Esophagus muscularis mucosa (tissue), 4 donors: ENCODE measurements around the gene MPL. TPM values are rescaled to one million over a fixed set of nuclear protein-coding genes. Genes with fewer than 3 reads are reported as not detected.

ENCODE experiments used
- DNase-seq: peaks from one replicate; pipeline ENCODE4 v3.0.0-alpha.2; 2017; ENCODE audit errors: extremely low spot score
- H3K27ac ChIP-seq, 4 donors: fragments of 200-600 bp; sonication (generic); replicated peaks in 1 of 4; 1 replicate in 3 of 4; 2 replicates in 1 of 4; pipeline ENCODE4 v1.5.1; 2016 to 2019; ENCODE audit warnings: mild to moderate bottlenecking in 1 of 4
- H3K27me3 ChIP-seq, 4 donors: fragments of 200-600 bp; sonication (generic); one replicate each; pipeline versions ENCODE4 v1.5.1 to v1.6.0; 2016 to 2019
- H3K36me3 ChIP-seq, 4 donors: fragments of 200-600 bp; sonication (generic); one replicate each; pipeline ENCODE4 v1.5.1; 2016 to 2019
- H3K4me1 ChIP-seq, 4 donors: fragments of 200-600 bp; sonication (generic); one replicate each; pipeline ENCODE4 v1.5.1; 2016 to 2019
- H3K4me3 ChIP-seq, 4 donors: fragments of 200-600 bp; sonication (generic); 1 replicate in 2 of 4; 2 replicates in 2 of 4; pipeline ENCODE4 v1.5.1; 2016 to 2019; ENCODE audit warnings: mild to moderate bottlenecking in 4 of 4, moderate library complexity in 1 of 4
- H3K9me3 ChIP-seq, 4 donors: fragments of 200-600 bp; sonication (generic); 1 replicate in 3 of 4; 2 replicates in 1 of 4; pipeline ENCODE4 v1.5.1; 2016 to 2019
- CTCF ChIP-seq, 3 experiments: fragments of 200-600 bp in 2 of 3; fragments of 450-650 bp in 1 of 3; sonication (generic) in 2 of 3; IDR thresholded peaks; one replicate each; pipeline ENCODE4 v1.5.1; 2017 to 2019; ENCODE audit warnings: antibody characterized with exemption in 3 of 3, mild to moderate bottlenecking in 2 of 3, moderate library complexity in 1 of 3
- EP300 ChIP-seq: sonication (generic); formaldehyde crosslinking; IDR thresholded peaks from one replicate; pipeline ENCODE4 v1.6.1; 2017; ENCODE audit warnings: antibody characterized with exemption
- POLR2A ChIP-seq: fragments of 450-650 bp; IDR thresholded peaks from one replicate; pipeline ENCODE4 v1.6.1; 2017; ENCODE audit warnings: antibody characterized with exemption, moderate library complexity, mild to moderate bottlenecking, low read depth
- POLR2AphosphoS5 ChIP-seq, 2 donors: sonication (generic); formaldehyde crosslinking; IDR thresholded peaks; one replicate each; pipeline ENCODE4 v1.6.1; 2017; ENCODE audit warnings: antibody characterized with exemption in 2 of 2
- WGBS: methylation state at CpG from one replicate; pipeline ENCODE4 v1.1.5; 2018; 5-methylcytosine and 5-hydroxymethylcytosine counted together
- intact Hi-C: fragments of 100-400 bp; cut with DNase I; formaldehyde crosslinking; loops from one replicate; pipeline ENCODE4 v1.15.1; 2023
- total RNA-seq, 4 donors: library from RNA; depleted of rRNA; stranded (reverse); fragments of >200 nt; gene quantifications; one replicate each; pipeline versions ENCODE4 v1.1.0 to v1.2.1, GENCODE V29; 2016

Gene MPL
- total RNA-seq, 4 donors from 2014 or later = 0.13 to 0.63 TPM; not detected in 2

GRCh38 chr1:43302721-43303470 lies 34.7 kb upstream of the MPL start:
- intact Hi-C loops = no loop called here
- Histone ChIP-seq H3K4me3 (peak overlapping the region; percentile 0 to 50 (median 40)), H3K9me3 (no peaks in the 10 kb centered on the region), H3K27ac (peak overlapping the region in 1 of 4 donors; percentile 59), H3K36me3 (peaks cover 0 to 26% (median 6%) of the 10 kb centered on the region in 4 donors), H3K4me1 (peaks cover 23 to 34% (median 28%) of the 10 kb centered on the region in 4 donors), H3K27me3 (no peaks in the 10 kb centered on the region)
- TF ChIP-seq POLR2A (no peak), CTCF (IDR thresholded peaks at IDR 0.05) (no peak), POLR2AphosphoS5 (IDR thresholded peaks at IDR 0.05) (no peak), EP300 (no peak)
- 70% methylated on average over 7 of the region's 7 CpGs for whole genome bisulfite sequencing
- no peak for DNase-seq

DNA sequence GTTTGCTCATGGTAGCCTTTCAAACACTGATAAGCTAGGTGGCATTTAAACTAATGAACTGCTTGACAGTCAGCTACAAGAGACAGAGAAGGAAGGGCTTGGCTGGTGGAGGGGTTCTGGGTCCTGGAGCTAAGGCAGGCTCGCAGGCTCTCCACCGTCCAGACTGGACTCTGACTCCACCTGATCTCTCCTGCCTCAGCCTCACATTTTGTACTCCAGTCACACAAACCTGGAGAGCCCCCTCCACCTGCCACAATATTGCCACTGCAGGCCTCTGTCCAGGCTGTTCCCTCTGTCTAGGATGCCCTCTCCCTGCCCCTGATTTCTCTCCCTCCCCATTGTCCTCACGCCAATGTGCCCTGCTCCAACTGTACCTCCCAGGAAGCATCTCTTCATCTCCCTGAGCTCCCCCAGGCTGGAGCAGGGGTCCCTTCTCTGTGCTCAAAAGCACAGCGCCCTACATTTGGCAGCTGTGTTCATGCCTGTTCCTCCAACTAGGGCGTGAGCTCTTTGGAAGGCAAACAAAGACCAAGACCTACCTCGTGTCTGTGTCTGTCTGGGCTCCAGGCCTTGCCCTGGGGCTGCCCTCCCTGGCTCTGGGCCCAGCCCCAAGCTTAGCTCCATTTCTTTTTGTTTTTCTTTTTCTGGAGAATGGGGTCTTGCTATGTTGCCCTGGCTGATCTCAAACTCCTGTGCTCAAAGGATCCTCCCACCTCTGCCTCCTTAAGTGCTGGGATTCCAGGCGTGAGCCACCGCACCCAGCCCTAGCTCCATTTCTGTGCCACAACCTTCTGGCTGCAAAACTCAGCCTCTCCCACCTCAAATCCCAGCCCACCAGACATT lies 33.9 kb upstream of the MPL start:
- Histone ChIP-seq H3K27me3 (no peaks in the 10 kb centered on the region), H3K4me3 (peak overlapping the region; percentile 0 to 50 (median 28)), H3K9me3 (no peaks in the 10 kb centered on the region), H3K36me3 (peaks cover 0 to 31% (median 6%) of the 10 kb centered on the region in 4 donors), H3K4me1 (peaks cover 23 to 34% (median 26%) of the 10 kb centered on the region in 4 donors), H3K27ac (peak overlapping the region in 2 of 4 donors; percentile 20 to 32)
- TF ChIP-seq POLR2A (no peak), POLR2AphosphoS5 (IDR thresholded peaks at IDR 0.05) (no peak), EP300 (no peak), CTCF (IDR thresholded peaks at IDR 0.05) (no peak)
- DNase-seq = no peak
- intact Hi-C loops = no loop called here
- 79% methylated on average over 8 of the region's 8 CpGs for WGBS

GRCh38 chr1:43304314-43304681 lies 33.3 kb upstream of the MPL start:
- DNase-seq = no peak
- Histone ChIP-seq H3K9me3 (no peaks in the 10 kb centered on the region), H3K27me3 (no peaks in the 10 kb centered on the region), H3K27ac (peak overlapping the region in 1 of 4 donors; percentile 20), H3K4me1 (peaks cover 21 to 29% (median 23%) of the 10 kb centered on the region in 4 donors), H3K4me3 (peak overlapping the region in 2 of 4 donors; percentile 40 to 50), H3K36me3 (peaks cover 0 to 37% (median 6%) of the 10 kb centered on the region in 4 donors)
- intact Hi-C loops = no loop called here
- no peak for TF ChIP-seq POLR2A
- TF ChIP-seq EP300 = no peak
- TF ChIP-seq POLR2AphosphoS5 (IDR thresholded peaks at IDR 0.05) = no peak
- no peak for TF ChIP-seq CTCF (IDR thresholded peaks at IDR 0.05)
- 51% methylated on average over 8 of the region's 8 CpGs for WGBS

- peaks cover 16 to 23% (median 19%) of the 10 kb centered on the region in 4 donors for H3K4me1 ChIP-seq
- WGBS = 93% methylated on average over 20 of the region's 46 CpGs
- no peaks in the 10 kb centered on the region for H3K9me3 ChIP-seq
- H3K27me3 ChIP-seq = no peaks in the 10 kb centered on the region
- no peak for TF ChIP-seq EP300
- TF ChIP-seq POLR2AphosphoS5 (IDR thresholded peaks at IDR 0.05) = no peak
- TF ChIP-seq POLR2A = no peak
- TF ChIP-seq CTCF (IDR thresholded peaks at IDR 0.05) = no peak
- H3K27ac ChIP-seq = peak overlapping the region in 1 of 4 donors; percentile 20
- no peak overlapping the region for H3K4me3 ChIP-seq
- DNase-seq = no peak
- peaks cover 0 to 42% (median 8%) of the 10 kb centered on the region in 4 donors for H3K36me3 ChIP-seq
- intact Hi-C loops = no loop called here
These were observed 32.8 kb upstream of the MPL start for GRCh38 chr1:43304771-43305300.
